Trophoblast cell (in vitro differentiated cells and primary cell): Measurements from ENCODE around the gene FOSL2.

Experiments used
- DNase-seq, 2 donors: peaks; one replicate each; pipeline ENCODE4 v3.0.0-alpha.2; 2016
- H2AFZ ChIP-seq: 2 replicates; pipeline ENCODE4 v1.6.1; 2013; ENCODE audit warnings: low read length, moderate library complexity, mild to moderate bottlenecking; ENCODE audit not compliant: insufficient read depth, poor library complexity
- H2AK5ac ChIP-seq: 2 replicates; pipeline ENCODE4 v1.6.1; 2013; ENCODE audit warnings: mild to moderate bottlenecking, low read length
- H2BK120ac ChIP-seq: 2 replicates; pipeline ENCODE4 v1.6.1; 2013; ENCODE audit warnings: low read length, mild to moderate bottlenecking, moderate library complexity; ENCODE audit not compliant: insufficient read depth, poor library complexity
- H2BK12ac ChIP-seq: 2 replicates; pipeline ENCODE4 v1.6.1; 2013; ENCODE audit warnings: mild to moderate bottlenecking, low read length, moderate library complexity
- H2BK5ac ChIP-seq: 2 replicates; pipeline ENCODE4 v1.6.1; 2013; ENCODE audit warnings: low read length, low read depth, moderate library complexity, mild to moderate bottlenecking; ENCODE audit not compliant: poor library complexity
- H3K14ac ChIP-seq: 2 replicates; pipeline ENCODE4 v1.6.1; 2013; ENCODE audit warnings: mild to moderate bottlenecking, low read length
- H3K18ac ChIP-seq: 2 replicates; pipeline ENCODE4 v1.6.1; 2013; ENCODE audit warnings: mild to moderate bottlenecking, low read length
- H3K23ac ChIP-seq: 2 replicates; pipeline ENCODE4 v1.6.1; 2013; ENCODE audit warnings: low read length
- H3K27ac ChIP-seq: 2 replicates; pipeline ENCODE4 v1.5.1; 2013; ENCODE audit warnings: low read depth, mild to moderate bottlenecking, inconsistent platforms, low read length, moderate library complexity
- H3K27me3 ChIP-seq: 2 replicates; pipeline ENCODE4 v1.6.1; 2013; ENCODE audit warnings: inconsistent platforms, mild to moderate bottlenecking, low read length, moderate library complexity; ENCODE audit not compliant: insufficient read depth
- H3K36me3 ChIP-seq, 2 experiments: 1 replicate in 1 of 2; 2 replicates in 1 of 2; pipeline ENCODE4 v1.6.1; 2013; ENCODE audit warnings: low read length in 2 of 2, mild to moderate bottlenecking in 2 of 2, moderate library complexity in 1 of 2; ENCODE audit not compliant: insufficient read depth in 2 of 2, control insufficient read depth in 1 of 2
- H3K4ac ChIP-seq: 2 replicates; pipeline ENCODE4 v1.6.1; 2013; ENCODE audit warnings: low read depth, mild to moderate bottlenecking, low read length, moderate library complexity
- H3K4me1 ChIP-seq, 2 experiments: 1 replicate in 1 of 2; 2 replicates in 1 of 2; pipeline ENCODE4 v1.6.1; 2013; ENCODE audit warnings: low read length in 2 of 2, mild to moderate bottlenecking in 2 of 2, moderate library complexity in 1 of 2; ENCODE audit not compliant: insufficient read depth in 2 of 2, control insufficient read depth in 1 of 2
- H3K4me2 ChIP-seq: 2 replicates; pipeline ENCODE4 v1.6.1; 2013; ENCODE audit warnings: inconsistent platforms, mild to moderate bottlenecking, low read length, moderate library complexity
- H3K4me3 ChIP-seq: 2 replicates; pipeline ENCODE4 v1.5.1; 2013; ENCODE audit warnings: mild to moderate bottlenecking, low read depth, low read length, inconsistent platforms
- H3K79me1 ChIP-seq: one replicate; pipeline ENCODE4 v1.6.1; 2013; ENCODE audit warnings: low read length
- H3K79me2 ChIP-seq: 2 replicates; pipeline ENCODE4 v1.6.1; 2013; ENCODE audit warnings: low read length, mild to moderate bottlenecking; ENCODE audit not compliant: control insufficient read depth, insufficient read depth, poor library complexity
- H3K9ac ChIP-seq: 2 replicates; pipeline ENCODE4 v1.6.1; 2013; ENCODE audit warnings: mild to moderate bottlenecking, low read length
- H3K9me3 ChIP-seq: 2 replicates; pipeline ENCODE4 v1.6.1; 2013; ENCODE audit warnings: low read depth, mild to moderate bottlenecking, control low read depth, inconsistent platforms, low read length; ENCODE audit not compliant: insufficient read depth
- H4K12ac ChIP-seq: 2 replicates; pipeline ENCODE4 v1.6.1; 2013; ENCODE audit warnings: low read depth, mild to moderate bottlenecking, low read length, moderate library complexity
- H4K8ac ChIP-seq: 2 replicates; pipeline ENCODE4 v1.6.1; 2013; ENCODE audit warnings: low read depth, mild to moderate bottlenecking, low read length, moderate library complexity
- H4K91ac ChIP-seq: one replicate; pipeline ENCODE4 v1.6.1; 2013; ENCODE audit warnings: low read depth, mild to moderate bottlenecking, low read length, moderate library complexity
- WGBS: extraction: QIAGEN DNeasy Blood & Tissue Kit; methylation state at CpG from one replicate; pipeline ENCODE4 v1.1.7; 2013; ENCODE audit warnings: missing lambda C conversion rate; ENCODE audit not compliant: insufficient read length, insufficient coverage; ENCODE audit errors: extremely low coverage; 5-methylcytosine and 5-hydroxymethylcytosine counted together

The FOSL2 gene

DNA sequence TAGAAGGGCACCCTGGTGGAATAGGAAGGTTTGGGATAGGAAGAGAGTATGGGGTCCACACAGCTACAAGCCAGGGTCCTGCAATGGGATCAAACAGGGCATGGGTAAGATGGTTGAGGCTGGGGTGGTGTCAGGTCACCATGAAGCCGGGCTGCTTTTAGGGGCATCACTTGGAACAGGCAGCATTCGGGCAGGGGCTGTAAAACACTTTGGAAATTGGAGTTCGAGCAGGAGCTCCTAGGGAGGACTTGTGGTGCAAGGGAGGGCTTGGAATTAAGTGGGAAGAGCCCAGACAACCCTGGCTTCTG is 56.1 kb downstream of the FOSL2 start:
- no peak overlapping the region for H4K12ac ChIP-seq
- H2AK5ac ChIP-seq: no peak overlapping the region
- no CpG with 5 or more reads among the region's 3 CpGs for WGBS

DNA sequence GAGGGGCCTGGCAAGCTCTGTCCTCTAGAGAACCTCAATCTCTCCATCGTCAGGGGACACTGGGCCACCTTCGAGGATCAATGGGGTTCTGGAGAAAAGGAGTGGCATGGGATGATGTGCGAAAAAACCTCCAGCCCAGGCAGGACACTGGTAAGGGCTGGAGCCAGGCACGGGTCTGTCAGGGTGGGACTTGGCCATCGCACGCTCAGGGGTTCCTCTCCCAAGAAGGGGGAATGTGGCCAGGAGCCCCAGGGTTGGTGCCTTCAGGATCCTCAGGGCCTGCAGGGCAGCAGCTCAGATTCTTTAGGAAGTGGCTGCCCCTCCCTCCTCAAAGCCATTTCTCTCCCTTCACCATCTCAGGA is 56.4 kb downstream of the FOSL2 start:
- H3K9ac ChIP-seq: no peak overlapping the region
- no peak overlapping the region for H2AFZ ChIP-seq
- no peak overlapping the region for H2BK12ac ChIP-seq
- H3K4me1 ChIP-seq: peaks cover 8 to 11% of the 10 kb centered on the region in 2 experiments
- no peak overlapping the region for H2AK5ac ChIP-seq
- no peaks in the 10 kb centered on the region for H3K36me3 ChIP-seq
- H4K91ac ChIP-seq: no peak overlapping the region
- no peak overlapping the region for H4K8ac ChIP-seq
- no peak overlapping the region for H3K4me3 ChIP-seq
- H3K27me3 ChIP-seq: no peaks in the 10 kb centered on the region
- no peak overlapping the region for H2BK5ac ChIP-seq
- peak overlapping the region; percentile 9 for H2BK120ac ChIP-seq
- DNase-seq: no peak
- H3K27ac ChIP-seq: no peak overlapping the region
- no peak overlapping the region for H3K18ac ChIP-seq
- H3K14ac ChIP-seq: peak overlapping the region; percentile 24
- H3K4me2 ChIP-seq: no peak overlapping the region
- H3K79me1 ChIP-seq: peaks cover 4% of the 10 kb centered on the region
- no peak overlapping the region for H3K23ac ChIP-seq
- no peak overlapping the region for H4K12ac ChIP-seq
- no peaks in the 10 kb centered on the region for H3K79me2 ChIP-seq
- no peak overlapping the region for H3K4ac ChIP-seq
- H3K9me3 ChIP-seq: no peaks in the 10 kb centered on the region
- WGBS: no CpG with 5 or more reads among the region's 6 CpGs

More for the DNA sequence above, 56.1 kb downstream of the FOSL2 start:
- peaks cover 8 to 11% of the 10 kb centered on the region in 2 experiments for H3K4me1 ChIP-seq
- H4K91ac ChIP-seq: no peak overlapping the region
- no peaks in the 10 kb centered on the region for H3K27me3 ChIP-seq
- H2AFZ ChIP-seq: no peak overlapping the region
- H3K14ac ChIP-seq: no peak overlapping the region
- H3K79me1 ChIP-seq: peaks cover 4% of the 10 kb centered on the region
- no peaks in the 10 kb centered on the region for H3K79me2 ChIP-seq
- H2BK12ac ChIP-seq: no peak overlapping the region
- H3K4me2 ChIP-seq: no peak overlapping the region
- no peak overlapping the region for H4K8ac ChIP-seq
- no peak overlapping the region for H2BK5ac ChIP-seq
- H3K9ac ChIP-seq: no peak overlapping the region
- H3K4me3 ChIP-seq: no peak overlapping the region
- no peak overlapping the region for H3K4ac ChIP-seq
- no peak overlapping the region for H3K27ac ChIP-seq
- H3K9me3 ChIP-seq: no peaks in the 10 kb centered on the region
- H3K18ac ChIP-seq: no peak overlapping the region
- H2BK120ac ChIP-seq: peak overlapping the region; percentile 9
- no peak for DNase-seq
- H3K36me3 ChIP-seq: no peaks in the 10 kb centered on the region
- H3K23ac ChIP-seq: no peak overlapping the region

DNA sequence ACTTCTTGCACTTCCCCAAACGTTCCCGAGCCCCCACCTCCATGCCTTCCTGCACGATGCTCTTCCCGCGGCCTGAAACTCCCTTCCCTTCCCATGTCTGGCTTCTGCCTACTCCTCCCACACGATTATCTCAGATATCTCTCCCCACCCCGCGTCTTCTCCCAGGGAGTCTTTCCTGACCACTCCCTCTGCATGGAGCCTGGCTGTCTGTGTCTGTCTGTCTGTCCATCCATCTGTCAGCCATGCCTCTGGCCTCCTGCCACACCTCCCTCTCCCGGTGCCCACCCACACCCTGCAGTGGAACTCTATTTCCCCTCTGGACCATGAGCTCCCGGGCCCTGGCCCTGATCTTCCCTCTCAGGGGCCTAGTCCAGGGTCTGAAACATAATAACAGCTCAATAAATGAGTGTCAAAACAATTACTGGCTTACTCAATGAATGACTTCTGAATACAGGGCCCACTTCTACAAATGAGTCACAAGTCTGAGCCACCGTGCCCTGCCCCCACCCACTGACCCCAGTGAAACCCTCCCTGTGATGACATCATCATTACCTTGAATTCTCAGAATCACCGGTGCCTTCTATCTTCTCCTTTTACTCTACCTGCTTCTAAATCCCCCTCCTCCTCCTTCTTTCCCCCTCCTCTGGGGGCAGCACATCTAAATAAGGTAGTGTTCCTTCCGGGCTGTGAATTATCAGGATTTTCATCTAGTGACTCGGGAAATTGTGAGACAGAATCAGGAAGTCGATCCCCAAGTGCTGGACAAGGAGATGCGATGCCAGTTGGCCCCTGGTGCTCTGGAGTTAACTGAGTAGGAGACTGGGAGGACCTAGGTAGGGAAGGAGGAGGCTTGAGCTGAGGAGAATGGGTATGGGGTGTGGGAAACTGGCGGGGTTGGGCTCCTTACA is 57.1 kb downstream of the FOSL2 start:
- H2BK5ac ChIP-seq: no peak overlapping the region
- H3K4ac ChIP-seq: no peak overlapping the region
- H4K12ac ChIP-seq: no peak overlapping the region
- peaks cover 8 to 11% of the 10 kb centered on the region in 2 experiments for H3K4me1 ChIP-seq
- H4K8ac ChIP-seq: no peak overlapping the region
- no peak overlapping the region for H2AK5ac ChIP-seq
- H2BK120ac ChIP-seq: no peak overlapping the region
- H3K79me2 ChIP-seq: no peaks in the 10 kb centered on the region
- no peak overlapping the region for H3K14ac ChIP-seq
- peak overlapping the region; percentile 0 for H2BK12ac ChIP-seq
- H3K18ac ChIP-seq: no peak overlapping the region
- H3K4me3 ChIP-seq: no peak overlapping the region
- no peak overlapping the region for H3K9ac ChIP-seq
- WGBS: no CpG with 5 or more reads among the region's 17 CpGs
- H4K91ac ChIP-seq: no peak overlapping the region
- H3K79me1 ChIP-seq: peaks cover 4% of the 10 kb centered on the region
- H3K23ac ChIP-seq: no peak overlapping the region
- DNase-seq: peak in 1 of 2 donors; percentile 25
- no peaks in the 10 kb centered on the region for H3K9me3 ChIP-seq
- H3K36me3 ChIP-seq: no peaks in the 10 kb centered on the region
- H3K27me3 ChIP-seq: no peaks in the 10 kb centered on the region
- no peak overlapping the region for H2AFZ ChIP-seq
- no peak overlapping the region for H3K27ac ChIP-seq
- no peak overlapping the region for H3K4me2 ChIP-seq

DNA sequence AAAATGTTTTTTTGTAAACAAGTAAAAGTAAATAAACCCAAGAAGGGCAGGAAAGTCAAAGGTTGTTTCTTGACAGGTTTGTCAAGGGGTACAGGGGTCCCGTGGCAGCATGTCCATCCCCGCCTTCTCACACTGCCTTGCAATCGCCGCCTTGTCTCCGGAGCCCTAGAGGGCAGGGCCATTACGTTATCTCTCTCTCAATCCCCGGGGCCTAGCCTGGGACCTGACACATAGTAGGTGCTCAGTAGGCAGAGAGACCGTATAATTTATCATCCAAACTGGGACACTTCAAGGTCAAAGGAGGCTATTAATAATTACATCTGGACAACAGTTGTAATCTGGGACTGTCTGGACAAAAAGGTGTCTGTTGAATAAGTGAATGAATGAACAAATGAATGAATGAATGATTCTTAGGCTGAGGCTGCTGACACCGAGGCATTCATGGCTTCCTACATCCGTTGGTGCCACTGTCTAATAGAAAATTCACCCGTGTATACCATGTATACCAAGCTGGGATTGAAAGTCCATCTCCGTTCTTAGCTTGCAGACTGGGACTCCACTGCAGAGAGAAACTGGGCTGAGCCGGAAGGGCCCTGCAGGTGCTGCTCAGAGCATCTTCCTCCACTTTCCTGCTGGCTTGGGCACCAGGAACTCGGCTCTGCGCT is 58.4 kb downstream of the FOSL2 start:
- H3K4ac ChIP-seq: no peak overlapping the region
- H3K9ac ChIP-seq: no peak overlapping the region
- H2BK5ac ChIP-seq: no peak overlapping the region
- no peak for DNase-seq
- no peak overlapping the region for H3K4me3 ChIP-seq
- H3K4me1 ChIP-seq: peaks cover 7 to 8% of the 10 kb centered on the region in 2 experiments
- H3K79me1 ChIP-seq: peaks cover 4% of the 10 kb centered on the region
- no peak overlapping the region for H2AK5ac ChIP-seq
- H3K9me3 ChIP-seq: no peaks in the 10 kb centered on the region
- no peak overlapping the region for H3K27ac ChIP-seq
- H3K23ac ChIP-seq: no peak overlapping the region
- H4K91ac ChIP-seq: no peak overlapping the region
- no peak overlapping the region for H2BK12ac ChIP-seq
- no peak overlapping the region for H2BK120ac ChIP-seq
- H3K4me2 ChIP-seq: no peak overlapping the region
- no peaks in the 10 kb centered on the region for H3K36me3 ChIP-seq
- no peak overlapping the region for H3K14ac ChIP-seq
- no peak overlapping the region for H4K8ac ChIP-seq
- H3K18ac ChIP-seq: no peak overlapping the region
- H3K27me3 ChIP-seq: no peaks in the 10 kb centered on the region
- H2AFZ ChIP-seq: no peak overlapping the region
- no CpG with 5 or more reads among the region's 15 CpGs for WGBS
- no peaks in the 10 kb centered on the region for H3K79me2 ChIP-seq
- no peak overlapping the region for H4K12ac ChIP-seq
